Right lobe of liver (tissue), 6 donors: ENCODE measurements around the gene THSD1. TPM values are rescaled to one million over a fixed set of nuclear protein-coding genes. Genes with fewer than 3 reads are reported as not detected.

Source experiments
- ATAC-seq, 4 donors: fragments of 200-7000 bp; cut with Tn5 transposase; one replicate each; pipeline ENCODE4 v1.9.1; 2020; ENCODE audit warnings: mild to moderate bottlenecking in 4 of 4, moderate library complexity in 4 of 4
- DNase-seq, 3 donors: peaks; one replicate each; pipeline ENCODE4 v3.0.0-alpha.2; 2020
- H3K27ac ChIP-seq, 3 donors: fragments of 200-600 bp; one replicate each; pipeline ENCODE4 v1.8.0; 2022
- H3K27me3 ChIP-seq, 2 donors: fragments of 200-600 bp; one replicate each; pipeline ENCODE4 v1.8.0; 2022
- H3K36me3 ChIP-seq, 4 donors: fragments of 200-600 bp; sonication (generic) in 1 of 4; one replicate each; pipeline versions ENCODE4 v1.5.1 to v1.8.0; 2017 to 2022; ENCODE audit warnings: control low read depth in 1 of 4
- H3K4me1 ChIP-seq, 4 donors: fragments of 200-600 bp; sonication (generic) in 1 of 4; one replicate each; pipeline versions ENCODE4 v1.5.1 to v1.8.0; 2017 to 2022; ENCODE audit warnings: control low read depth in 1 of 4
- H3K4me3 ChIP-seq, 3 donors: fragments of 200-600 bp; one replicate each; pipeline ENCODE4 v1.8.0; 2022
- H3K9me3 ChIP-seq, 4 donors: fragments of 200-600 bp; sonication (generic) in 1 of 4; one replicate each; pipeline versions ENCODE4 v1.5.1 to v1.8.0; 2017 to 2022; ENCODE audit warnings: control low read depth in 1 of 4
- POLR2A ChIP-seq: fragments of 450-650 bp; IDR thresholded peaks from one replicate; pipeline ENCODE4 v1.6.1; 2017; ENCODE audit warnings: antibody characterized with exemption, mild to moderate bottlenecking
- WGBS: methylation state at CpG from one replicate; pipeline ENCODE4 v1.1.6; 2018; ENCODE audit warnings: low coverage, low lambda C conversion rate; ENCODE audit not compliant: insufficient coverage; ENCODE audit errors: missing lambda C conversion rate; 5-methylcytosine and 5-hydroxymethylcytosine counted together
- intact Hi-C, 2 donors: fragments of 100-400 bp; cut with DNase I; formaldehyde crosslinking; loops; one replicate each; pipeline versions ENCODE4 v1.11.2 to v1.14.1; 2022
- total RNA-seq, 6 experiments: library from RNA; depleted of rRNA in 2 of 6; stranded (reverse); fragments of >200 nt in 2 of 6; fragmentation: NEBNext Ultra II Directional in 3 of 6; extraction: Animal tissue kit (Norgen Biotek cat#: 25700) in 3 of 6; gene quantifications; one replicate each; pipeline versions ENCODE4 v1.1.0 to v1.2.4, GENCODE V29; 2016 to 2023
- TF ChIP-seq, protein P1 (sequence below), 4 donors: fragments of 200-600 bp in 3 of 4; fragments of 450-650 bp in 1 of 4; IDR thresholded peaks; one replicate each; pipeline versions ENCODE4 v1.5.1 to v1.8.0; 2016 to 2022; ENCODE audit warnings: antibody characterized with exemption in 4 of 4, mild to moderate bottlenecking in 2 of 4
- donor health status: DM: no; HTN: yes; CAD: no.
- donor health status: DM: no; HTN: no; CAD: no.
- donor health status: DM: no; HTN: no; CAD: no.
- donor health status: DM: no; HTN: yes; CAD: no.
- donor health status: DM: no; HTN: yes; CAD: no.

Gene THSD1
- total RNA-seq, 6 experiments from 2014 or later: 0.95 to 2.3 (median 1.5) TPM

DNA sequence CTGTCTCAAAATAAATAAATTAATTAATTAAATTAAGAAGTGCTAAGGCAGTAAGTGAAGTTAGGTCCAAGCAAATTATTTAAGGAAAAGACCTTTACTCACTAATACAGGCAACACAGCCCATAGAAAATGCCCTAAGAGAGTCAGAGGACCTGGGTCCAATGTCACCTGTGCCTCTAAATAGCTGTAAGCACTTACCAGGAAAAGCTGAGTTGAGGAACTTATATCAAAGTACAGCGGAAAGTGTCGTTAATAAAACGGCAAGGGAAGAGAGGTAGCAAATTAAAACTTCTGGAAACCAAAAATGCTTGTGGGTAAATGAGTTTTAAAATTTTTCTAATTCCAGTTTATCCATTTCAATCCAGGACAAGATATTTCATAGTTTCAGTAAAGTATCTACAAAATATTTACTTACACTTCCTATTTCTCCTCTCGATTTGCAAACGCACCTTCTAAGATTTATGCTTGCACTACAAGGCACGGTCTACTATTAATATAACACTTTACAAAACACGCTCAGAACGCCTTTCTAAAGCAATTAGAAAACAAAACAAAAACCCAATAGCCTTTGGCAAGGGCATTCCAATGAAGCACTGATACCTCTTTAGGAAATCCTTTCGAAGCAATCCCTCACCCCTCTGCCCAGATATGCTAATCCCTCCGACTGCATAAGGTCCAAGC lies 43.5 kb upstream of the THSD1 start:
- WGBS: under 1% methylated on average over 10 of the region's 10 CpGs
- Histone ChIP-seq H3K4me1 (peaks cover 0 to 12% (median 5%) of the 10 kb centered on the region in 4 donors), H3K9me3 (no peaks in the 10 kb centered on the region), H3K27ac (peak overlapping the region; percentile 97 to 99 (median 99)), H3K4me3 (peak overlapping the region; percentile 77 to 81 (median 78)), H3K27me3 (no peaks in the 10 kb centered on the region), H3K36me3 (no peaks in the 10 kb centered on the region)
- DNase-seq (no peak), ATAC-seq (no peak)
- intact Hi-C loops: loop anchor here (5.0 kb wide), 1 partner anchor 107 kb away; no protein-coding TSS in a partner anchor
- no peak for TF ChIP-seq POLR2A
- TF ChIP-seq, protein P1, sequence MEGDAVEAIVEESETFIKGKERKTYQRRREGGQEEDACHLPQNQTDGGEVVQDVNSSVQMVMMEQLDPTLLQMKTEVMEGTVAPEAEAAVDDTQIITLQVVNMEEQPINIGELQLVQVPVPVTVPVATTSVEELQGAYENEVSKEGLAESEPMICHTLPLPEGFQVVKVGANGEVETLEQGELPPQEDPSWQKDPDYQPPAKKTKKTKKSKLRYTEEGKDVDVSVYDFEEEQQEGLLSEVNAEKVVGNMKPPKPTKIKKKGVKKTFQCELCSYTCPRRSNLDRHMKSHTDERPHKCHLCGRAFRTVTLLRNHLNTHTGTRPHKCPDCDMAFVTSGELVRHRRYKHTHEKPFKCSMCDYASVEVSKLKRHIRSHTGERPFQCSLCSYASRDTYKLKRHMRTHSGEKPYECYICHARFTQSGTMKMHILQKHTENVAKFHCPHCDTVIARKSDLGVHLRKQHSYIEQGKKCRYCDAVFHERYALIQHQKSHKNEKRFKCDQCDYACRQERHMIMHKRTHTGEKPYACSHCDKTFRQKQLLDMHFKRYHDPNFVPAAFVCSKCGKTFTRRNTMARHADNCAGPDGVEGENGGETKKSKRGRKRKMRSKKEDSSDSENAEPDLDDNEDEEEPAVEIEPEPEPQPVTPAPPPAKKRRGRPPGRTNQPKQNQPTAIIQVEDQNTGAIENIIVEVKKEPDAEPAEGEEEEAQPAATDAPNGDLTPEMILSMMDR (IDR thresholded peaks at IDR 0.05): no peak

DNA sequence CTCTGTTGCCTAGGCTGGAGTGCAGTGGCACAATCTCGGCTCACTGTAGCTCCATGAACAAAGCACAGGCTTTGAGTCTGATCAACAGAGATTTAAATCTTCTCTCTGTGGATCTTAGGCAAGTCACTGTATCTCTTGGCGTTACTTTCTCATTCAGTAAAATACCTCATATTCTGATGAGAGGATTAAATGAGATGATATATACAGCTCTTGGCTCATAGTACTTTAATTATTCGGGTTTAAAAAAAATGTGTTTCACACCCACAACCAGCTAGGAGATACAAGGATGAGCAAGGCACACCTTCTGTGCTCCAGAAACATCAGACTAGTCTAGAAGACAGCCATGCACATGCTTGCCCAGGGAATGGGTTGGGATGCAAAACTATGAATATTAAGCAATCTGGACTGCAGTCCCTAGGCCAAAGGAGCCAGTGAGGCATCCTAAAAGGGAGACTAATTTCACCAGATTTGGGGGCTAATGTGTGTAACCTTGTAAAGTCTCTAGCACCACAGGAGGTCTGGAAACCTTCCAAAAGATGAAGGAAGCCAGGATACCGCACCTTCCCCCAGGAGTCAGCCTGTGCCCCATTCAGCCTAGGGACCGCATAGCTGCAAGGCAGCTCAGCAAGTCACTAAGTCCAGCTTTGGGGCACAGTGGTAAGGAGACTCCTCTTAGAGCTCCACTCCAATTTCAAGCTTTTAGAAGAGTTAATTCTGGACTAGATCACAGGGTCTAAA lies 42.0 kb upstream of the THSD1 start:
- peaks cover 0 to 8% (median 3%) of the 10 kb centered on the region in 4 donors for H3K4me1 ChIP-seq
- H3K9me3 ChIP-seq: no peaks in the 10 kb centered on the region
- H3K4me3 ChIP-seq: no peak overlapping the region
- no peak overlapping the region for H3K27ac ChIP-seq
- ATAC-seq (no peak), DNase-seq (no peak)
- no peaks in the 10 kb centered on the region for H3K36me3 ChIP-seq
- no peak for TF ChIP-seq POLR2A
- intact Hi-C loops: no loop called here
- no peaks in the 10 kb centered on the region for H3K27me3 ChIP-seq
- 96% methylated on average over 3 of the region's 5 CpGs for WGBS

DNA sequence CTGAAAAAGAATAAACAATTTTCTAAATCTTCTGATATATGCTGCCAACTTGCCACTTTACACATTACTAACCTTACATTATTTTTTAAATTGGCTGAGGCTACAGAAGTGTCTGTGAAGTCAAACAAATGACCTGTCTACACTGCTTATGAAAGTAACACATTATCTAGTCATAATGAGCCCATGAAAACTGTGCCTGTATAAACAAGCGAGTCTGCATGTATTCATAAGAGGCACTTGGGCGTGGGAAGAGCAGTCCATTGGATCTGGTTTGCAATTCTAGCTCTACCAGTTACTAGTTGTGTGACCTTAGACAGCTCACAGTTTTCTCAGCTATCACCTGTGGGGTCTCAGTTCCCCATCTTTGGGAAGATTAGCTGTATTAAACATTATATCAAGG lies 41.4 kb upstream of the THSD1 start:
- TF ChIP-seq POLR2A: no peak
- TF ChIP-seq, protein P1 (IDR thresholded peaks at IDR 0.05): no peak
- 100% methylated on average over 2 of the region's 2 CpGs for WGBS
- Histone ChIP-seq H3K4me3 (no peak overlapping the region), H3K36me3 (no peaks in the 10 kb centered on the region), H3K27me3 (no peaks in the 10 kb centered on the region), H3K9me3 (no peaks in the 10 kb centered on the region), H3K4me1 (peaks cover 0 to 8% (median 3%) of the 10 kb centered on the region in 4 donors), H3K27ac (no peak overlapping the region)
- no peak for ATAC-seq
- intact Hi-C loops: no loop called here
- no peak for DNase-seq

DNA sequence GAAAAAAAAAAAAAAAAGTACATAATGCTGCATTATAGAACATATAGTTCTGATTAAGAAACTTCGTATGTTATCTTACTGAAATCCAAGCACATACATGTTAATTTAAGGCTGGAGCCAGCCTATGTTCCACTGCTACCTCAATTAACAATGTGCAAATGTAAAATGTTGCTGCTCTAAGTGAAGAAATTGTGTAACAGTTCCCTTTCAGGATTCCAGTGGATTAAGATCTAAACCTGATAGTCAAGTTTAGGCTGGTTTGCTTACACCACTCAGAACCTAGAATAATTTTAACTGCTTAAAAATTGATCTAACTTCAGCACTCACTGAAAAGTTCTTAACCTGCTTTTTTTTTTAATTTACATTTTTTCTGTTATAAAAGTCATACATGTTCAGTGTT lies 40.3 kb upstream of the THSD1 start:
- intact Hi-C loops: no loop called here
- H3K9me3 ChIP-seq: no peaks in the 10 kb centered on the region
- no peaks in the 10 kb centered on the region for H3K27me3 ChIP-seq
- 67% methylated on average over 1 of the region's 1 CpG for WGBS
- H3K4me3 ChIP-seq: no peak overlapping the region
- no peak for ATAC-seq
- H3K27ac ChIP-seq: no peak overlapping the region
- TF ChIP-seq POLR2A: no peak
- TF ChIP-seq, protein P1 (IDR thresholded peaks at IDR 0.05): no peak
- H3K4me1 ChIP-seq: peaks cover 0 to 8% (median 3%) of the 10 kb centered on the region in 4 donors
- no peak for DNase-seq
- H3K36me3 ChIP-seq: peaks cover 0 to 5% (median 0%) of the 10 kb centered on the region in 4 donors

DNA sequence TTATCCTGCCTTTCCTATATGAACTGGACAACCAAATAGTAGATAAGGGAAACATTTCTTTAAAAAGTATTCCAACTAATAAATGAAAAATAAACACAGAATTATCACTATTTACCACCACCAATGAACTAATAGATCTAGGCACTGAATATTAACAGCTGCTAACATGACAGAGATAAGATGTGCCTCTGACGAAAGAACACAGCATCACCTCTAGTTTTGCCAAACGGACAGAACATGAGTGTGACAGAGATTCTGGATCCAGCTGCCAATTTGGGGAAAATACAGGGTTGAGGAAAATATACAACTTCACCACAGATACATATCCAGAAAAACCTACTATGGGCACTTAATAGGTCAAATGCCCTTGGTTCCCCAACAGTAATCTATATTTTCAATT lies 26.5 kb upstream of the THSD1 start:
- H3K4me1 ChIP-seq: no peaks in the 10 kb centered on the region
- no peaks in the 10 kb centered on the region for H3K9me3 ChIP-seq
- ATAC-seq (no peak), DNase-seq (no peak)
- H3K27ac ChIP-seq: no peak overlapping the region
- intact Hi-C loops: no loop called here
- H3K27me3 ChIP-seq: no peaks in the 10 kb centered on the region
- H3K36me3 ChIP-seq: peaks cover 3 to 55% (median 17%) of the 10 kb centered on the region in 4 donors
- no peak overlapping the region for H3K4me3 ChIP-seq
- TF ChIP-seq POLR2A: no peak
- TF ChIP-seq, protein P1 (IDR thresholded peaks at IDR 0.05): no peak
- WGBS: 84% methylated on average over 2 of the region's 2 CpGs
